NOMO-1 (cell line): ENCODE measurements around the gene PARP8.

ENCODE experiments used
- DNase-seq, 2 experiments: peaks; one replicate each; lab custom pipeline; 2025; ENCODE audit not compliant: unreplicated experiment in 2 of 2; lab: John Stamatoyannopoulos, UW

The PARP8 gene

GRCh38 chr5:50832657-50833284 lies 166.3 kb downstream of the PARP8 start:
- DNase-seq = no peak

GRCh38 chr5:50836356-50836755 lies 169.9 kb downstream of the PARP8 start:
- no peak for DNase-seq

GRCh38 chr5:50839472-50839871 lies 173.0 kb downstream of the PARP8 start:
- no peak for DNase-seq

GRCh38 chr5:50843091-50843490 lies 176.7 kb downstream of the PARP8 start:
- no peak for DNase-seq

GRCh38 chr5:50846261-50846660 lies 179.8 kb downstream of the PARP8 start:
- DNase-seq = no peak

- DNase-seq = no peak
Measured at GRCh38 chr5:50849554-50849953, 183.1 kb downstream of the PARP8 start.

GRCh38 chr5:50853151-50853550 lies 186.7 kb downstream of the PARP8 start:
- peak; percentile 87 to 95 for DNase-seq

GRCh38 chr5:50854082-50854481 lies 187.6 kb downstream of the PARP8 start:
- DNase-seq = no peak

- no peak for DNase-seq
Measured at GRCh38 chr5:50855001-50855400, 188.6 kb downstream of the PARP8 start.

GRCh38 chr5:50856401-50857119 lies 190.1 kb downstream of the PARP8 start:
- peak; percentile 57 to 96 for DNase-seq

GRCh38 chr5:50863534-50864170 lies 197.2 kb downstream of the PARP8 start:
- no peak for DNase-seq

GRCh38 chr5:50864466-50864865 lies 198.0 kb downstream of the PARP8 start:
- DNase-seq = no peak

- no peak for DNase-seq
Measured at GRCh38 chr5:50866415-50866814, 200.0 kb downstream of the PARP8 start.

- DNase-seq = no peak
Measured at GRCh38 chr5:50867140-50867539, 200.7 kb downstream of the PARP8 start.

GRCh38 chr5:50873595-50874277 lies 207.3 kb downstream of the PARP8 start:
- DNase-seq = no peak

GRCh38 chr5:50874306-50875001 lies 208.0 kb downstream of the PARP8 start:
- peak; percentile 21 to 42 for DNase-seq

- no peak for DNase-seq
Measured at GRCh38 chr5:50875002-50875344, 208.5 kb downstream of the PARP8 start.

GRCh38 chr5:50878470-50878869 lies 212.0 kb downstream of the PARP8 start:
- DNase-seq = no peak

GRCh38 chr5:50881407-50881806 lies 215.0 kb downstream of the PARP8 start:
- DNase-seq = no peak

GRCh38 chr5:50886657-50887345 lies 220.4 kb downstream of the PARP8 start:
- no peak for DNase-seq
